ENCODE results near the gene LPAR5.
A peak's percentile ranks its signal among the peaks of the same experiment; 100 is the strongest.

The LPAR5 gene

DNA sequence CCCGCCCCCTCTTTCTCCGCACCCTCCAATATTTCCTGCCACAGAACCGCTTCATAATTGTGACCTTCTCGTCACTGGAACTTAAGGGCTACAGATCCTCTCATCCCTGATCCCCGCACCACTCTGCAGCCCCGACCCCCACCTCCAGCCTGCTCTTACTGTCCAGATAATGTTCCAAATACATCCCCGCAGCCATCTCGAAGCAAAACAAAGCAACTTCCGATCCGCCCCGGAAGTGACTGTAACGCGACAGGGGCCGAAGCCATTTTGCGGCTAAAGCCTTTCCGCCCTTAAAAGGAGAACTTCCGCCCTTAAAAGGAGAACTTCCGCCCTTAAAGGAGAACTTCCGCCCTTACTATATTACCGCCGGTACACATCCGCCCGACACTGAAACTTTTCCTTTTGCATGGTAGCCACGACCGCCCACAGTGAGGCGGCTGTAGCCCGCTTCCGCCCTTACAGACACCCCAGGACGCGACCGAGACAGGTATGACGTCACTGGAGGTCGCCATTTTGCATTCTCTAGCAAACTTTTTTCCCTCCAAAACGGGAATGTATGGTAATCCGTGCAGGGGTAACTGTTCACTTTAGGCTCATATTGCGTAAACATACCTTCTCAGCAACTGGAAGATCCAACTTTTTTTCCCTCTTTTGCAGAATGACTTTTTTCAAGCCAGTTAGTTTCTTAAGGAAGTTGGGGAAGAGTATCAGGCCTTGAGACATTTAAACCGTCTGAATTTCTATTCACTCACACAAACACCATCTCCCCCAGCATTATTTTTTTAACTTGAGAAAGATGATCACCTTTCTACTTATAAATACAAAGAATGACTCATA, 27.4 kb upstream of the LPAR5 start, which contains the start of gene ING4:
ING4 (minus strand) TSS at position 214 of the 837 bp plus-strand sequence; CDS start at position 196, 18 bp downstream.
- DNase-seq (ENCODE audit: low read depth): peak; percentile 99
- H3K4me3 ChIP-seq (ENCODE audit: low read depth, low read length): peak within 1 kb of the TSS; percentile 92
- TF ChIP-seq, protein P1, sequence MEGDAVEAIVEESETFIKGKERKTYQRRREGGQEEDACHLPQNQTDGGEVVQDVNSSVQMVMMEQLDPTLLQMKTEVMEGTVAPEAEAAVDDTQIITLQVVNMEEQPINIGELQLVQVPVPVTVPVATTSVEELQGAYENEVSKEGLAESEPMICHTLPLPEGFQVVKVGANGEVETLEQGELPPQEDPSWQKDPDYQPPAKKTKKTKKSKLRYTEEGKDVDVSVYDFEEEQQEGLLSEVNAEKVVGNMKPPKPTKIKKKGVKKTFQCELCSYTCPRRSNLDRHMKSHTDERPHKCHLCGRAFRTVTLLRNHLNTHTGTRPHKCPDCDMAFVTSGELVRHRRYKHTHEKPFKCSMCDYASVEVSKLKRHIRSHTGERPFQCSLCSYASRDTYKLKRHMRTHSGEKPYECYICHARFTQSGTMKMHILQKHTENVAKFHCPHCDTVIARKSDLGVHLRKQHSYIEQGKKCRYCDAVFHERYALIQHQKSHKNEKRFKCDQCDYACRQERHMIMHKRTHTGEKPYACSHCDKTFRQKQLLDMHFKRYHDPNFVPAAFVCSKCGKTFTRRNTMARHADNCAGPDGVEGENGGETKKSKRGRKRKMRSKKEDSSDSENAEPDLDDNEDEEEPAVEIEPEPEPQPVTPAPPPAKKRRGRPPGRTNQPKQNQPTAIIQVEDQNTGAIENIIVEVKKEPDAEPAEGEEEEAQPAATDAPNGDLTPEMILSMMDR (conservative IDR thresholded peaks at IDR 0.05; ENCODE audit: low read depth, low read length): no peak

DNA sequence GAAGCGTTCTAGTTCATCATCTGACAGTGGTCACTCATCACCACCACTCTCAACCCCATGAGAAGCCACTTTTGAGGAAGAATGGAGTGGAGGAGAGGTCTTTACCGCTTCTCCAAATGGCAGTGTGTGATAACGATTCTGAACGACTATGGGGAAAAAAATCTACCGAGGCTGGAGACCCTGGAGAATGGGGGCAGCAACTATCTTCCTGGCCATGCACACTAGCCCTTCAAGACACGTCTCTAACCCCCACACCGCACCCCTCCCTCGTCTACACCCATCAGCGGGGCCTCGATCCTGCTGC, 26.8 kb upstream of the LPAR5 start:
- TF ChIP-seq, protein P1 (conservative IDR thresholded peaks at IDR 0.05; ENCODE audit: low read depth, low read length): no peak
- DNase-seq (ENCODE audit: low read depth): no peak

DNA sequence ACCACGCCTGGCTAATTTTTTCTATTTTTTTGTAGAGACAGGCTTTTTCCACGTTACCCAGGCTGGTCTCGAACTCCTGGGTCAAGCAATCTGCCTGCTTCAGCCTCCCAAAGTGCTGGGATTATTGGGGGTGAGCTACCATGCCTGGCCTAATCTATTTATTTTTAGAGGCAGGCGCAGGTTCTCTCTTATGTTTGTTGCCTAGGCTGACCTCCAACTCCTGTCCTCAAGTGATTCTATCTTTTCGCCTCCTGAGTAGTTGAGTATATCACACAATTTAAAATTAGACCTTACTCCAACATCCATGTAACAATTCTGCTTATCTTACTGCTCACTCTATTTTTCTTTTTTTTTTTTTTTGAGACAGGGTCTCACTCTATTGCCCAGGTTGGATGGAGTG, 18.2 kb upstream of the LPAR5 start:
- TF ChIP-seq, protein P1 (conservative IDR thresholded peaks at IDR 0.05; ENCODE audit: low read depth, low read length): no peak
- no peak overlapping the region for H3K4me3 ChIP-seq (ENCODE audit: low read depth, low read length)
- DNase-seq (ENCODE audit: low read depth): no peak

More for the DNA sequence above, 26.8 kb upstream of the LPAR5 start:
- H3K4me3 ChIP-seq (ENCODE audit: low read depth, low read length): peak overlapping the region; percentile 92

DNA sequence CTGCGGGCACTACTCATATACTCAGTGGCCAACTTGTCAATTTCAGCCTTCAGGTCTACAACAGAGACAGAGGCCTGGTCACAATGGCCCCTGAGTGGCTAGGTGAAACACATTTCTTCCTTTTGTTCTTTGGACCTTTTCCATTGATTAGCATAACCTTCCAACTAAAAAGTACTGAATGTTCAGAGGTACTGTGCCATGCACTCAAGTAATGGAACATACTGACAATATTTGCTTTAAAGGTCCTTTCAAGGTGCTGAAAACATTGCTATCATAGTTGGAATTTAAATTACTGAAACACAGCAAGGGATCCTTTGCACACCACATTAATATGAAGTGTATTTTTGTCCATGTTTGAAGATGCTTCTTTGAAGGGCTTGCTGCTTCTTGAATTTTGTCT, 17.6 kb upstream of the LPAR5 start:
- TF ChIP-seq, protein P1 (conservative IDR thresholded peaks at IDR 0.05; ENCODE audit: low read depth, low read length): no peak
- DNase-seq (ENCODE audit: low read depth): no peak
- H3K4me3 ChIP-seq (ENCODE audit: low read depth, low read length): no peak overlapping the region

DNA sequence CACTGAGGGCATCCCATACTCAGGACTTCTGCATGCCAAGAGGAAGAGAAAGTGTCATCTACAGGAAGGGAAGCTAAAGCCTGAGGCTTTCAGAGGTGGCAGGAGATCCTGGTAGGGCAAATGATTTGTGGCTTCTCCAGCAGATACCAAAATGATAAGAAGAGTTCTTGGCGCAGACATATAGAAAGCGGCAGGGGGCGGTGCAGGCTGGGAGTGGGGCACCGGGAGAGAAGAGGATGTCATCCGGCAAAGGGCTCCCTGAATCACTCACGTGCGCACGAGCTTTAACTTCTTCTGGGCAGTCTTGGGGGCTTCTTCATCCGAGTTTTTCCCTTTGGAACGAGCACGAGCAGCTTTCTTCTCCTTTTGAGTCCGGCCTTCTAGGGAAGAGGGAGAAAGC, 16.6 kb upstream of the LPAR5 start:
- H3K4me3 ChIP-seq (ENCODE audit: low read depth, low read length): no peak overlapping the region
- TF ChIP-seq, protein P1 (conservative IDR thresholded peaks at IDR 0.05; ENCODE audit: low read depth, low read length): no peak
- DNase-seq (ENCODE audit: low read depth): no peak

DNA sequence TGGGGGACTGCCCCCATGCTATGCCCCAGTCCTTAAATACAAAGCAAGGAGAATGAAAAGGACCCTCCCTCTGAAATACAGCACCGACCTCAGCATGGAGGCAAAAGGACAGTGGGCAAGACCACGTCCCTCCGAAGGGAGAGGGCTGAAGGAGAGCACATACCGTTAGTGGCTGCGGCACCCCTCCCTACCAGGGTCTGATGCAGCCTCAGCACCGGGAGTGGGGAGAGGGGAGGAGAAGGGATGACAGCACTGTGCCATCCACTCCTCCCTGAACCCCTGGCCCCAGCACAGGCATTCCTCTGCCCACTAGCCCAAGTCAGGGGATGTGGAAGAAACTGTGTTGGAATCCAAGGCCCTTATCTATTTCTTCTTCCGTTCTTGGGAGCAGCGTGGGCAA, 15.1 kb upstream of the LPAR5 start:
- TF ChIP-seq, protein P1 (conservative IDR thresholded peaks at IDR 0.05; ENCODE audit: low read depth, low read length): no peak
- H3K4me3 ChIP-seq (ENCODE audit: low read depth, low read length): no peak overlapping the region
- no peak for DNase-seq (ENCODE audit: low read depth)

DNA sequence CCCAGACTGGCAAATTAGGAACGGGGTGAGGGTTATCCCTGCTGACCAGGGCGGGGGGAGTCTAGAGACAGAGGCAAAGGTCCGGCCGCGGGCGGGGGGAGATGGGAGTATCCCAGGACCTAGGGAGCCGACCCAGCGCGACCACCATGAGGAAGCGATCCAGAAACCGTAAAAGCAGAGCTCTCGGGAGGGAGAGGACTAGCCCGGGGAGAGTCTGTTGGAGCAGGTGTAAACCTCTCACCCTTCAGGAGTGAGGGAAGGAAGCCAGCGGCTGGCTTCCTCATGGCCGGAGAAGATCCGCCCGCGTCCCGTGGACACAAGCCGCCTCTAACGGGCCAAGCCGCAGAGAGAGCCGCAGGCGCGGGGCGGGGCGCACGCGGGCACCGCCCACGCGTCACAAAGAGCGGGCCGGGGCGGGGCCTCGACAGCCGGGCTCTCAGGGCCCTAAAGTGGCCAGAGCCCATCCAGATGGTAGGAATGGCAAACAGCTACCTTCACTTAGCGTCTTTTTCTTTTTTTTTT, 11.4 kb upstream of the LPAR5 start, which contains the start of gene ACRBP:
ACRBP (minus strand) TSS at position 350 of the 522 bp plus-strand sequence; CDS start at position 284, 66 bp downstream.
- peak within 1 kb of the TSS; percentile 44 for H3K4me3 ChIP-seq (ENCODE audit: low read depth, low read length)
- TF ChIP-seq, protein P1 (conservative IDR thresholded peaks at IDR 0.05; ENCODE audit: low read depth, low read length): no peak
- DNase-seq (ENCODE audit: low read depth): peak; percentile 52
